DMS 273 (cell line): Measurements from ENCODE around the gene MAP3K6.

Experiments
- DNase-seq: peaks from one replicate; lab custom pipeline; 2025; ENCODE audit not compliant: unreplicated experiment; lab: John Stamatoyannopoulos, UW

MAP3K6 gene

GRCh38 chr1:27336756-27337155, 30.0 kb downstream of the MAP3K6 start:
- DNase-seq: no peak

DNA sequence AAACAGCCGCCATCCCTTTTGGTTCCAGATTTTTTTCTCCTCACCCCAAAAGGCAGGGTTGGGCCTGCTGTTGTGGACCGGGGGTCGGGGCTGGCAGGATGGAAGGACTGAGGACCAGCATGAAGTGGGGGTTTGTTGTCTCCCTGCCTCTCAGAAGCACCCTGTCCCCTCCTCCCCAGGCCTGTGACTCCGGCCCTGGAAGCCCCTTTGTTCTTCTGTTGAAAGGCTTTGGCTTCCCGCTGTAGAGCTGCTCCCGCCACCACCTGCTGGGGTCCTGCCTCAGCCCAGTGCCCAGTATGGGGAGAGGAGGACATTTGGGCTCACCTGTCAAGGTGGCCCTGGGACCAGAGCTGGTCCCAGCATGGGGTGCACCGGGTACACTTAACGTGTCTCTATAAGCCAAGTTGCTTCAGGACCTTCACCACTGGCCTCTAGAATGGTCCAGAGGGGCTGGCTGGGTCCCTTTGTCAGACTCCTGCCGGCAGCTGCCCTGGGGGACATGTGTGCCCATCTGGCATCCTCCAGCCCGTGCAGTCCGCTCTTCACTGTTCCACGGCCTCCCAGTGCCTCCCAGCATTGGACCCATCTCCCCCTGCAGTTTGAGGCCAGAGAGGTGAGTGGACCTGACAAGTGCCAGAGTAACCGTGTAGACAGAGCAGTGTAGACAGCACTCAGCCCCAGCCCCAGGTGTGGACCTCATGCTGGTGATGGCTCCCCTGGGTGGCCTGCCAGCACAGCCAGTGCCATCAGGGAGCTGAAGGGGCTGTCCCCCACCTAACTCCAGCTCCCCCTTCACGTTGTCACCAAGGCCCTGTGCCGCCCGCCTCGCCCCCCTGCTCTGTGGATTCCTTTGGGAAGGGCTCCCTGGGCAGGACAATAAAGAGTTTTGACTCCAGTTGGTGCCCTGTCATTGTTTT, 31.0 kb downstream of the MAP3K6 start:
- DNase-seq: no peak

GRCh38 chr1:27333717-27334279, 33.0 kb downstream of the MAP3K6 start:
- no peak for DNase-seq

DNA sequence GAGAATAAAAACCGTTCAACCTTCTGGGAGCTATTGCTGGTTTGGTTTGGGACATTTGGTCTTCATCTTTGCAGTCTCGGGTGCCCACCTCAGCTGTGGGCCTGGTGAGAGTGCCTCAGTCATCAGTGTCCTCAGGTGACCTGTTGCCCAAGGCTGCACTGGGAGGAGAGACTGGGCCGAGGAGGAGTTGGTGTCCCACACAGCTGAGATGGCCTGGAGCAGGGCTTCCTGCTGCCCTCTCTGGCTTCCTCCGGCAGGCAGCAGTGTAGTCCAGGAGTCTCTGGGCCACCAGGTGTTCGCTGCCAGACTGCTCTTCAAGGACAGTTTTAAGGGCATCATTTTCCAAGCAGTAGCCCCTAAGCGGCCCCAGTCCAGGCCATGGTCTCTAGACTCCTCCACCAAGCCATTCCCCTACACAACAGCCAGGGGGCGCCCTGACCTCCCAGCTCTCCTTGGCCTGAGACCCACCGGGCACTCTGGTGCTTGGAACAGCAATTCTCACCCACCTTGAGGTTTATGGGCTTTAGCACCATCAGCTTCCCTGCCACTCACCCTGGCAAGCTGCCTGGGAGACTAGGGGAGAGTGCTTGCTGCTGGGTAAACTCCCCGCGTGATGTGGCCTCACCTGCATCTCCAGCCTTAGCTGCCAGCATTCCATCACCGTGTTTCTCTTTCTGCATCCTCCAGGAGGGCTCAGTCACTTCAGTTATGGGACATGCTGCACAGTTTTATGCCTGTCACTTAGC, 34.1 kb downstream of the MAP3K6 start:
- DNase-seq: peak; percentile 70

GRCh38 chr1:27331922-27332321, 34.8 kb downstream of the MAP3K6 start:
- no peak for DNase-seq

- DNase-seq: no peak
Measured at GRCh38 chr1:27331426-27331825, 35.3 kb downstream of the MAP3K6 start.

GRCh38 chr1:27330786-27331185, 36.0 kb downstream of the MAP3K6 start:
- no peak for DNase-seq

DNA sequence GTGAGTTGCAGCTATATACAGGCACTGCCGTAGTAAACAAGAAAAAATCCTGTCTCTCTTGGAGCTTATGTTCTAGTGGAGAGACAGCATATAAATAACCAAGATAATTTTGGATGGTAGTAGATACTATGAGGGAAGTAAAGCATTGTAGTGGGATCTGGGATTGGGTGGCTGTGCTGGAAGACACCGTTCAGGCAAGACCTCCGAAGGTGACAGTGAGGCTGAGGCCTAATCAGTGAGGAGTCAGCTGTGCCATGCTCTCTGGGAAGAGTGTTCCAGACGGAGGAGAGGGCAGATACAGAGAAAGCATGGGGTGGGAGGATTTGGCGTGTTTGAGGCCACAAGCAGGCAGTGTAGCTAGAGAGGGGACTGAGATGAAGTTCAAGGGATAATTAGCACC, 38.8 kb downstream of the MAP3K6 start:
- DNase-seq: no peak

- no peak for DNase-seq
Measured at GRCh38 chr1:27325286-27325685, 41.5 kb downstream of the MAP3K6 start.

- DNase-seq: no peak
Measured at GRCh38 chr1:27322569-27323240, 44.1 kb downstream of the MAP3K6 start.

- peak; percentile 99 for DNase-seq
Measured at GRCh38 chr1:27321813-27322568, 44.8 kb downstream of the MAP3K6 start, which contains the start of gene TMEM222. Gene TMEM222, plus strand, starts transcription at chr1:27322163. Its CDS starts 35 bp downstream, at chr1:27322198.

GRCh38 chr1:27318596-27318995, 48.2 kb downstream of the MAP3K6 start:
- DNase-seq: peak; percentile 98

DNA sequence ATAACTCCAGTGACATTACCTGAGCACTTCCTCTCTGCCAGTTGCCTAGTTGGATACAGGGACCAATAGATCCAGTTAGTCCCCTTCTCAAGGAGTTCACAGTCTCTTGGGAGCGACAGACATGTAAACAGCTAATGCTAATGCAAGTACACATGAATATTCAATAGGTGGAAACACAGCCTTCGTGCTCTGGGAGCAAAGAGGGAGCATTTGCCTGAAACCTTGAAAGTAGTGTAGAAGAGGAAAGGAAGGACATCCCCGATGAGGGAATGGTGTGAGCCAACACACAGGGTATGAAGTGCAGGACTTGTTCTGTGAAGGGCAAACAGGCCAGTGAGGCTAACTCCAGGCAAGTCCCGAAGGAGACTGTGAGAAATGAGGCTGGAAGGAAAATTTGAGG, 48.6 kb downstream of the MAP3K6 start:
- DNase-seq: peak; percentile 84

- no peak for DNase-seq
Measured at GRCh38 chr1:27316860-27317259, 49.9 kb downstream of the MAP3K6 start.

DNA sequence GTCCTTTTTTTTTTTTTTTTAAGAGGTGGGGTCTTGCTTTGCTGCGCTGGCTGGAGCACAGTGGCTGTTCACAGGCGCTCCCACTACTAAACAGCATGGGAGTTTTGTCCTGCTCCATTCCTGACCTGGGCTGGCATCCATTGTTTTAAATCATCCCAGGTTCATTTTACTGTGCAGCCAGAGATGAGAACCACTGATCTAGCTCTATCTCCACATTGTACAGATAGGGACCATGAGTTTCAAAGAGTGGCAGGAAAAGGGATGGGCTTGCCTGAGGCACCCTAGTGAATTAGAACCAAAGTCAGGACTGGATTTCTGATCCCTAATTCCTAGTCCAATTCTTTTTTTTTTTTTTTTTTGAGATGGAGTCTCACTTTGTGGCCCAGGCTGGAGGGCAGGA, 52.0 kb downstream of the MAP3K6 start:
- no peak for DNase-seq

DNA sequence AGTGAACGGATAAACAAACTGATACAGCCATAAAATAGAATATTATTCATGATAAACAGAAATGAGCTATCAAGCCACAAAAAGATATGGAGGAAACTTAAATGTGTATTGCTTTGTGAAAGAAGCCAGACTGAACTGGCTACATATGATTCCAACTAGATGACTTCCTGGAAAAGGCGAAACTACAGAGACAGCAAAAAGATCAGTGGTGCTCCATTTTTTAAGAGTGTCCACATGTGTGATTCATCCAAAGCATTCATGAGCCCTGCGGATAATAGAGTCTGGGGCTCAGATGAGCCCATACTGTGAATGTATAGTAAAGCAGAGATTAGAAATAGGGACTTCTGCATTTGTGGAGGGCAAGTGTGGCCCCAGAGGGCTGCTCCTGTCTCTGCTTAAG, 52.6 kb downstream of the MAP3K6 start:
- DNase-seq: no peak

DNA sequence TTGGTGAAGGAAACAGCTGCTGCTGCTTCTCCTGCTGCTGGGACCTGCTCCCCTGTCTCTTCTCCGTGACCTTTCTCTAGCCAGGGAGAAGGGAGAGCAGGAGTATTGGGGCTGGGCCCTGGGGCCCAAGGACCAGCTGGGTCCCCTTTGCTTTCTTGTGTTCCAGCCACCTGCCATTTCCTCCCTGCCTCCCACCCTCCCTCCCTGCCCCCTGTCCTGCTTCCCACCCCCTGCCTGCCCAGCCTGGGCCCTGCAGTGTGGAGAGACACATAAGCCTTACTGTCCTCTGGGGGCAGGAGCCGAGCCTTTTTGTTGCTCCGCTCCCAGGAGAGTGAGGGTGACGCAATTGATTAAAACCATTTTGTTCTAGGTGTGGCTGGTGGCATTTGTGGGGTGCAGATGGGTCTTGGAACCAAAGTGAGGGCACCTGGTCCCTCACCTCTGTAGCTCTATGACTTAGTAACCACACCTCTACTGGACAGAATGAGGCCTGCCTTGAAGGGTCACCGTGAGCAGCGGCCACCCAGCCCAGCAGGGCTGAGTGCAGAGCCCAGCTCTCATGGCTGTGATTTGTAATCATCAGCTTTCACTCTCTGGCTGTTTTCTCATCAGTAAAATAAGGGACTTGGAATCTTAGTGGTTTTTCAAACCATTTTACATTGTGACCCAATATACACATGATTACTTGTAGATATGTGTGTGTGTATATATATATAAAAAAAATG, 58.7 kb downstream of the MAP3K6 start:
- DNase-seq: peak; percentile 55

GRCh38 chr1:27306892-27307761, 59.6 kb downstream of the MAP3K6 start:
- DNase-seq: peak; percentile 55

- no peak for DNase-seq
Measured at GRCh38 chr1:27306071-27306470, 60.7 kb downstream of the MAP3K6 start.
